H1 (cell line): ENCODE measurements around the gene ZNF148. TPM values are rescaled to one million over a fixed set of nuclear protein-coding genes. Genes with fewer than 3 reads are reported as not detected.

Experiments used
- CTCF ChIA-PET: fragments of 300-600 bp; sonication (Branson Sonifier 250); formaldehyde crosslinking; loops from one replicate; lab custom pipeline; 2021; ENCODE audit not compliant: partially characterized antibody; lab: Charles Lee
- POLR2A ChIA-PET: fragments of 300-600 bp; sonication (Branson Sonifier 250); formaldehyde crosslinking; loops from one replicate; lab custom pipeline; 2021; ENCODE audit warnings: inconsistent platforms; ENCODE audit not compliant: partially characterized antibody; lab: Charles Lee
- DNase-seq, 2 experiments: peaks; one replicate each; pipeline versions ENCODE4 v3.0.0 to v3.0.0-alpha.2; 2010 to 2022; ENCODE audit warnings: low spot score in 2 of 2, low read depth in 1 of 2, mixed read lengths in 1 of 2
- FAIRE-seq: peaks from 2 replicates; lab custom pipeline; 2011; peaks lifted over from hg19 to GRCh38; lab: Jason Lieb, UNC
- H2AFZ ChIP-seq: 2 replicates; pipeline ENCODE4 v1.8.1; 2012; ENCODE audit warnings: low read length, inconsistent platforms
- H2AK5ac ChIP-seq: 2 replicates; pipeline ENCODE4 v1.6.1; 2013; ENCODE audit warnings: low read depth, low read length
- H2BK120ac ChIP-seq: replicated peaks from 2 replicates; pipeline ENCODE3; 2013; ENCODE audit warnings: low read depth, low read length, inconsistent platforms
- H2BK12ac ChIP-seq: 2 replicates; pipeline ENCODE4 v1.6.1; 2013; ENCODE audit warnings: low read depth, low read length
- H2BK15ac ChIP-seq: 2 replicates; pipeline ENCODE4 v1.6.1; 2013; ENCODE audit warnings: low read length
- H2BK20ac ChIP-seq: 2 replicates; pipeline ENCODE4 v1.6.1; 2013; ENCODE audit warnings: low read length
- H2BK5ac ChIP-seq: 2 replicates; pipeline ENCODE4 v1.6.1; 2013; ENCODE audit warnings: low read depth, low read length
- H3K14ac ChIP-seq: 2 replicates; pipeline ENCODE4 v1.6.1; 2013; ENCODE audit warnings: inconsistent platforms; ENCODE audit not compliant: insufficient read length
- H3K18ac ChIP-seq: 2 replicates; pipeline ENCODE4 v1.6.1; 2013; ENCODE audit warnings: low read length; ENCODE audit errors: extremely low read depth
- H3K23ac ChIP-seq: 2 replicates; pipeline ENCODE4 v1.6.1; 2013; ENCODE audit warnings: inconsistent platforms; ENCODE audit not compliant: insufficient read length
- H3K23me2 ChIP-seq: 2 replicates; pipeline ENCODE4 v1.6.1; 2013; ENCODE audit warnings: low read depth, low read length
- H3K27ac ChIP-seq: 2 replicates; pipeline ENCODE4 v1.6.1; 2011; ENCODE audit warnings: low read depth, low read length, inconsistent platforms
- H3K27me3 ChIP-seq, 4 experiments: replicated peaks in 1 of 4; 1 replicate in 1 of 4; 2 replicates in 3 of 4; pipeline versions ENCODE4 v1.6.1 to v1.8.1; 2011 to 2013; ENCODE audit warnings: low read length in 3 of 4, mild to moderate bottlenecking in 3 of 4, inconsistent platforms in 2 of 4, mixed read lengths in 2 of 4, moderate library complexity in 1 of 4; ENCODE audit not compliant: control insufficient read depth in 3 of 4, insufficient read depth in 3 of 4; ENCODE audit errors: extremely low read depth in 1 of 4
- H3K36me3 ChIP-seq, 4 experiments: 2 replicates each; pipeline versions ENCODE4 v1.6.1 to v1.8.1; 2011 to 2013; ENCODE audit warnings: mild to moderate bottlenecking in 4 of 4, low read length in 3 of 4, moderate library complexity in 2 of 4, control low read depth in 1 of 4, inconsistent platforms in 1 of 4; ENCODE audit not compliant: insufficient read depth in 4 of 4, control insufficient read depth in 2 of 4
- H3K4ac ChIP-seq: replicated peaks from 2 replicates; pipeline ENCODE3; 2013; ENCODE audit warnings: low read length, low read depth, mixed read lengths, inconsistent platforms; ENCODE audit not compliant: insufficient read length
- H3K4me1 ChIP-seq, 4 experiments: replicated peaks in 1 of 4; 1 replicate in 1 of 4; 2 replicates in 3 of 4; pipeline versions ENCODE4 v1.6.1 to v1.8.1; 2011 to 2013; ENCODE audit warnings: low read length in 3 of 4, inconsistent platforms in 2 of 4, mixed read lengths in 1 of 4; ENCODE audit not compliant: insufficient read depth in 4 of 4, control insufficient read depth in 3 of 4
- H3K4me2 ChIP-seq, 2 experiments: 2 replicates each; pipeline versions ENCODE4 v1.6.1 to v1.8.1; 2011 to 2013; ENCODE audit warnings: low read depth in 2 of 2, low read length in 2 of 2, control low read depth in 1 of 2, inconsistent platforms in 1 of 2, mild to moderate bottlenecking in 1 of 2; ENCODE audit not compliant: insufficient read depth in 1 of 2
- H3K4me3 ChIP-seq, 4 experiments: fragments of 200-600, 300-600 bp in 1 of 4; sonication (generic), shearing (Covaris generic), sonication (Bioruptor Twin) in 1 of 4; 2 replicates each; pipeline versions ENCODE4 v1.5.1 to v1.8.1; 2011 to 2016; ENCODE audit warnings: low read length in 4 of 4, low read depth in 3 of 4, control low read depth in 2 of 4, inconsistent platforms in 2 of 4, mild to moderate bottlenecking in 2 of 4, mixed read lengths in 1 of 4, moderate library complexity in 1 of 4; ENCODE audit not compliant: insufficient read depth in 2 of 4; ENCODE audit errors: extremely low read depth in 1 of 4
- H3K56ac ChIP-seq: replicated peaks from 2 replicates; pipeline ENCODE3; 2013; ENCODE audit warnings: low read depth, mild to moderate bottlenecking, mixed read lengths, low read length, inconsistent platforms; ENCODE audit not compliant: insufficient read length
- H3K79me1 ChIP-seq: 2 replicates; pipeline ENCODE4 v1.6.1; 2013; ENCODE audit warnings: low read depth, low read length, control low read depth
- H3K79me2 ChIP-seq, 2 experiments: 2 replicates each; pipeline versions ENCODE4 v1.6.1 to v1.8.1; 2012 to 2013; ENCODE audit warnings: low read length in 2 of 2, mild to moderate bottlenecking in 2 of 2, inconsistent platforms in 1 of 2; ENCODE audit not compliant: insufficient read depth in 2 of 2, control insufficient read depth in 1 of 2
- H3K9ac ChIP-seq, 4 experiments: replicated peaks in 1 of 4; 1 replicate in 1 of 4; 2 replicates in 3 of 4; pipeline versions ENCODE4 v1.6.1 to v1.8.1; 2011 to 2013; ENCODE audit warnings: low read depth in 3 of 4, low read length in 3 of 4, control low read depth in 2 of 4, mild to moderate bottlenecking in 2 of 4, moderate library complexity in 2 of 4, inconsistent platforms in 1 of 4; ENCODE audit errors: extremely low read depth in 1 of 4
- H3K9me3 ChIP-seq, 2 experiments: 2 replicates each; pipeline versions ENCODE4 v1.6.1 to v1.8.1; 2012 to 2013; ENCODE audit warnings: mild to moderate bottlenecking in 2 of 2, moderate library complexity in 2 of 2, control low read depth in 1 of 2, inconsistent platforms in 1 of 2, low read depth in 1 of 2, low read length in 1 of 2, mixed read lengths in 1 of 2; ENCODE audit not compliant: insufficient read depth in 2 of 2
- H4K20me1 ChIP-seq, 2 experiments: replicated peaks in 1 of 2; 2 replicates each; pipeline versions ENCODE3 to v1.8.1; 2011 to 2013; ENCODE audit warnings: inconsistent platforms in 2 of 2, low read length in 2 of 2, mild to moderate bottlenecking in 1 of 2; ENCODE audit not compliant: insufficient read depth in 2 of 2, control insufficient read depth in 1 of 2
- H4K5ac ChIP-seq: 2 replicates; pipeline ENCODE4 v1.6.1; 2013; ENCODE audit warnings: low read length, low read depth, mixed read lengths, inconsistent platforms; ENCODE audit not compliant: insufficient read length
- H4K8ac ChIP-seq: 2 replicates; pipeline ENCODE4 v1.8.0; 2013; ENCODE audit warnings: mild to moderate bottlenecking, moderate library complexity, low read length, inconsistent platforms; ENCODE audit not compliant: insufficient read depth; ENCODE audit errors: extremely low read depth
- H4K91ac ChIP-seq: replicated peaks from 2 replicates; pipeline ENCODE3; 2013; ENCODE audit warnings: low read length, mixed read lengths, inconsistent platforms; ENCODE audit not compliant: insufficient read length
- CEBPB ChIP-seq: IDR thresholded peaks from 2 replicates; pipeline ENCODE4 v1.6.1; 2012; ENCODE audit warnings: low read depth, low read length
- NANOG ChIP-seq: IDR thresholded peaks from 2 replicates; pipeline ENCODE4 v1.6.1; 2011; ENCODE audit warnings: low read length, low read depth, mild to moderate bottlenecking, inconsistent platforms; ENCODE audit not compliant: insufficient read depth, poor library complexity, severe bottlenecking
- RNF2 ChIP-seq: fragments of 200-900, 300-1000 bp; sonication (generic); IDR thresholded peaks from 2 replicates; pipeline ENCODE4 v1.7.1; 2016; ENCODE audit warnings: borderline replicate concordance, low read depth, mild to moderate bottlenecking, antibody characterized with exemption, low read length; ENCODE audit not compliant: poor library complexity, severe bottlenecking; ENCODE audit errors: missing control alignments
- RXRA ChIP-seq: IDR thresholded peaks from 2 replicates; pipeline ENCODE4 v1.6.1; 2011; ENCODE audit warnings: low read depth, mild to moderate bottlenecking, low read length, moderate library complexity; ENCODE audit not compliant: insufficient read depth
- SRF ChIP-seq: IDR thresholded peaks from 2 replicates; pipeline ENCODE4 v1.6.1; 2011; ENCODE audit warnings: mild to moderate bottlenecking, low read depth, low read length, moderate library complexity
- WGBS, 2 experiments: shearing (Covaris generic) in 1 of 2; methylation state at CpG; one replicate each; pipeline versions ENCODE4 v1.1.6 to v1.1.7; 2013 to 2015; ENCODE audit warnings: low lambda C conversion rate in 2 of 2, mixed read lengths in 2 of 2, inconsistent platforms in 1 of 2, low coverage in 1 of 2, missing lambda C conversion rate in 1 of 2; ENCODE audit not compliant: insufficient replicate concordance in 2 of 2, insufficient coverage in 1 of 2, insufficient read length in 1 of 2; ENCODE audit errors: extremely low coverage in 1 of 2, missing lambda C conversion rate in 1 of 2; 5-methylcytosine and 5-hydroxymethylcytosine counted together
- polyA plus RNA-seq, 7 experiments: library from polyadenylated mRNA; depleted of rRNA in 3 of 7; stranded (reverse) in 5 of 7; unstranded in 2 of 7; fragments of >200 nt in 5 of 7; fragments of 200-250 nt in 2 of 7; gene quantifications; 1 replicate in 5 of 7; 2 replicates in 1 of 7; 4 replicates in 1 of 7; pipeline versions ENCODE4 v1.2.1 to v1.2.3, GENCODE V29; 2011 to 2013; ENCODE audit warnings: missing spikeins in 2 of 7, mixed read lengths in 2 of 7
- total RNA-seq: library from RNA; stranded (reverse); fragmentation: NEBNext Ultra II Directional; extraction: Animal tissue kit (Norgen Biotek cat#: 25700); gene quantifications from 2 replicates; pipeline ENCODE4 v1.2.1, GENCODE V29; 2021

Gene ZNF148
- total and polyA plus RNA-seq, 2 of the 8 experiments (the other 6 are each of a cell fraction or from before 2014, with no cell fraction given) = 3.7 to 22.6 TPM

GRCh38 chr3:125231895-125232294, 143.2 kb downstream of the ZNF148 start:
- no peak overlapping the region for H3K14ac ChIP-seq
- no peak for TF ChIP-seq NANOG
- no peak for TF ChIP-seq CEBPB
- no peak for TF ChIP-seq SRF
- no peak for TF ChIP-seq RXRA
- TF ChIP-seq RNF2 = no peak
- TF ChIP-seq, all 59 proteins: peak for 0
- no peaks in the 10 kb centered on the region for H3K9me3 ChIP-seq
- no peak overlapping the region for H2BK20ac ChIP-seq
- DNase-seq (no peak), FAIRE-seq (no peak)
- H3K4me3 ChIP-seq = no peak overlapping the region
- WGBS, 2 experiments = 86% methylated on average over 3 of the region's 3 CpGs; no CpG with 5 or more reads in 1 of the 2 experiments
- peaks cover 0 to 10% (median 6%) of the 10 kb centered on the region in 4 experiments; a peak in 6 of 8 replicates for H3K36me3 ChIP-seq
- H4K8ac ChIP-seq = no peak overlapping the region; the same call in 1 of the 2 replicates
- H2BK15ac ChIP-seq = no peak overlapping the region
- H4K20me1 ChIP-seq = no peaks in the 10 kb centered on the region
- no peak overlapping the region for H4K91ac ChIP-seq
- POLR2A ChIA-PET = interaction anchor here (0.6 kb wide), 1 partner anchor 75 kb away, joined by 4 read pairs; no protein-coding TSS in a partner anchor
- H3K4me2 ChIP-seq = no peak overlapping the region
- no peaks in the 10 kb centered on the region for H3K4me1 ChIP-seq
- no peak overlapping the region for H3K23ac ChIP-seq
- H3K18ac ChIP-seq = no peak overlapping the region
- no peak overlapping the region for H2BK12ac ChIP-seq
- CTCF ChIA-PET = interaction anchor here (0.7 kb wide), 1 partner anchor 211 kb away, joined by 3 read pairs; no protein-coding TSS in a partner anchor
- H2BK120ac ChIP-seq = no peak overlapping the region
- no peak overlapping the region for H3K56ac ChIP-seq
- H2AK5ac ChIP-seq = no peak overlapping the region
- H3K79me1 ChIP-seq = no peaks in the 10 kb centered on the region
- H3K4ac ChIP-seq = no peak overlapping the region
- no peak overlapping the region for H3K27ac ChIP-seq
- H3K23me2 ChIP-seq = no peaks in the 10 kb centered on the region
- no peaks in the 10 kb centered on the region for H3K27me3 ChIP-seq
- H2BK5ac ChIP-seq = no peak overlapping the region
- H4K5ac ChIP-seq = no peak overlapping the region
- H3K9ac ChIP-seq = no peak overlapping the region
- H2AFZ ChIP-seq = no peak overlapping the region
- no peaks in the 10 kb centered on the region for H3K79me2 ChIP-seq
